MM.1S (cell line): ENCODE data around the gene TAS2R38.

Experiments used
- EZH2 ChIP-seq: fragments of 300-600 bp; sonication (generic); optimal IDR thresholded peaks from 2 replicates; pipeline ENCODE3; 2017; ENCODE audit warnings: low read depth, mild to moderate bottlenecking, antibody characterized with exemption, low read length, mixed read lengths
- EZH2phosphoT487 ChIP-seq: fragments of 300-600 bp; sonication (generic); IDR thresholded peaks from 2 replicates; pipeline ENCODE4 v1.6.1; 2018; ENCODE audit warnings: antibody characterized with exemption, low read length
- TF ChIP-seq, protein P1 (sequence below): fragments of 300-600 bp; sonication (generic); IDR thresholded peaks from 2 replicates; pipeline ENCODE4 v1.5.1; 2016; ENCODE audit warnings: antibody characterized with exemption, low read length, mixed read lengths

DNA sequence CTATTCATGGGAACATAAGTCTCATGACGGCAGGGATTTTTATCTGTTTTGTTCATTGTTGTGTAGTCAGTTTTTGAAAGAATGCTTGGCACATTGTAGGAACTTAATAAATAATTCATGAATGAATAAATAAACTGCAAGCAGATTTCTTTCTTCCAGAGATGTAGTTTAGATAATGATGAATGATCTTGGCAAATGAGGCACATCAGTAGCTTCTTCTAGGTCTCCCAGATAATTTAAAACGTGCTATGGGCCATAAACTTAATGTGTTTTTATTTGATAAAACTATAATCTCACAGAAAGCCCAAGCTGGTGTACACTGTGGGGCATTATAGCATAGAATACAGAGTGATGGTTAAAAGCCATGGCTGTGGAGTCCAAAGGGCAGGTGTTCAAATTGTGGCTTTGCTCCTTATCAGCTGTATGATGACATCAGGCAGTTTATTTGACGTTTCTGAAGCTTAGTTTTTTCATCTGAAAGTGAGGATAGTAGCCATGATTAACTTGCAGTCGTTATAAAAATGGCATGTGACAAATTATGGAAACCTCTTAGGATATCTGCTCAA, 25.6 kb upstream of the TAS2R38 start:
- TF ChIP-seq, protein P1, sequence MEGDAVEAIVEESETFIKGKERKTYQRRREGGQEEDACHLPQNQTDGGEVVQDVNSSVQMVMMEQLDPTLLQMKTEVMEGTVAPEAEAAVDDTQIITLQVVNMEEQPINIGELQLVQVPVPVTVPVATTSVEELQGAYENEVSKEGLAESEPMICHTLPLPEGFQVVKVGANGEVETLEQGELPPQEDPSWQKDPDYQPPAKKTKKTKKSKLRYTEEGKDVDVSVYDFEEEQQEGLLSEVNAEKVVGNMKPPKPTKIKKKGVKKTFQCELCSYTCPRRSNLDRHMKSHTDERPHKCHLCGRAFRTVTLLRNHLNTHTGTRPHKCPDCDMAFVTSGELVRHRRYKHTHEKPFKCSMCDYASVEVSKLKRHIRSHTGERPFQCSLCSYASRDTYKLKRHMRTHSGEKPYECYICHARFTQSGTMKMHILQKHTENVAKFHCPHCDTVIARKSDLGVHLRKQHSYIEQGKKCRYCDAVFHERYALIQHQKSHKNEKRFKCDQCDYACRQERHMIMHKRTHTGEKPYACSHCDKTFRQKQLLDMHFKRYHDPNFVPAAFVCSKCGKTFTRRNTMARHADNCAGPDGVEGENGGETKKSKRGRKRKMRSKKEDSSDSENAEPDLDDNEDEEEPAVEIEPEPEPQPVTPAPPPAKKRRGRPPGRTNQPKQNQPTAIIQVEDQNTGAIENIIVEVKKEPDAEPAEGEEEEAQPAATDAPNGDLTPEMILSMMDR, result no peak
- TF ChIP-seq EZH2 (no peak), EZH2phosphoT487 (no peak)
